AG09319 (cell line): ENCODE measurements around the gene ELMOD1.

Source experiments
- DNase-seq: peaks from one replicate; pipeline ENCODE4 v3.0.0-alpha.2; 2010; ENCODE audit warnings: low read depth; ENCODE audit errors: extremely low read depth
- TF ChIP-seq, protein P1 (sequence below): IDR thresholded peaks from 2 replicates; pipeline ENCODE4 v1.5.1; 2011; ENCODE audit warnings: low read depth, mild to moderate bottlenecking, inconsistent platforms, low read length, moderate library complexity

ELMOD1 gene

DNA sequence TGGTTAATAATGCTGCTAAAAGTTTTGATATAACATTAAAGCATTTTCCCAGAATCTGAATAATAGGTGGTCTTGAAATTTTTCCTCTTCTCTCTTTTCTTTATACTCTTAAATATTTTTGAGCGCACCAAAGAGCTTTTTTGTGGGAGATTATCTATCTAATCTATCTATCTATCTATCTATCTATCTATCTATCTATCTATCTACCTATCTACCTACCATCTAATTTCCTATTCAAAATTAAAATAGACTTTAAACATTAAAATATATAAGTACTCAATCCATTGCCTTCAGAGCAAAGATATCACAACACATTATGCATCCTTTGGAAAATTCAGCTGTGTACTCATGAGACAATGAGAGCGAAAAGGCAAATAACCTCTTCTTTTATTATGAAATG lies 55.8 kb downstream of the ELMOD1 start:
- TF ChIP-seq, protein P1, sequence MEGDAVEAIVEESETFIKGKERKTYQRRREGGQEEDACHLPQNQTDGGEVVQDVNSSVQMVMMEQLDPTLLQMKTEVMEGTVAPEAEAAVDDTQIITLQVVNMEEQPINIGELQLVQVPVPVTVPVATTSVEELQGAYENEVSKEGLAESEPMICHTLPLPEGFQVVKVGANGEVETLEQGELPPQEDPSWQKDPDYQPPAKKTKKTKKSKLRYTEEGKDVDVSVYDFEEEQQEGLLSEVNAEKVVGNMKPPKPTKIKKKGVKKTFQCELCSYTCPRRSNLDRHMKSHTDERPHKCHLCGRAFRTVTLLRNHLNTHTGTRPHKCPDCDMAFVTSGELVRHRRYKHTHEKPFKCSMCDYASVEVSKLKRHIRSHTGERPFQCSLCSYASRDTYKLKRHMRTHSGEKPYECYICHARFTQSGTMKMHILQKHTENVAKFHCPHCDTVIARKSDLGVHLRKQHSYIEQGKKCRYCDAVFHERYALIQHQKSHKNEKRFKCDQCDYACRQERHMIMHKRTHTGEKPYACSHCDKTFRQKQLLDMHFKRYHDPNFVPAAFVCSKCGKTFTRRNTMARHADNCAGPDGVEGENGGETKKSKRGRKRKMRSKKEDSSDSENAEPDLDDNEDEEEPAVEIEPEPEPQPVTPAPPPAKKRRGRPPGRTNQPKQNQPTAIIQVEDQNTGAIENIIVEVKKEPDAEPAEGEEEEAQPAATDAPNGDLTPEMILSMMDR: no peak

GRCh38 chr11:107648242-107648641 lies 57.3 kb downstream of the ELMOD1 start:
- TF ChIP-seq, protein P1: no peak
- no peak for DNase-seq

More for the DNA sequence above, 55.8 kb downstream of the ELMOD1 start:
- DNase-seq: no peak

- no peak for DNase-seq
- TF ChIP-seq, protein P1: no peak
These were observed 60.7 kb downstream of the ELMOD1 start for GRCh38 chr11:107651672-107652071.

GRCh38 chr11:107653076-107653475 lies 62.1 kb downstream of the ELMOD1 start:
- no peak for DNase-seq
- TF ChIP-seq, protein P1: no peak

- TF ChIP-seq, protein P1: no peak
- no peak for DNase-seq
These were observed 64.7 kb downstream of the ELMOD1 start for GRCh38 chr11:107655602-107656001.

GRCh38 chr11:107659310-107659709 lies 68.4 kb downstream of the ELMOD1 start:
- no peak for DNase-seq

DNA sequence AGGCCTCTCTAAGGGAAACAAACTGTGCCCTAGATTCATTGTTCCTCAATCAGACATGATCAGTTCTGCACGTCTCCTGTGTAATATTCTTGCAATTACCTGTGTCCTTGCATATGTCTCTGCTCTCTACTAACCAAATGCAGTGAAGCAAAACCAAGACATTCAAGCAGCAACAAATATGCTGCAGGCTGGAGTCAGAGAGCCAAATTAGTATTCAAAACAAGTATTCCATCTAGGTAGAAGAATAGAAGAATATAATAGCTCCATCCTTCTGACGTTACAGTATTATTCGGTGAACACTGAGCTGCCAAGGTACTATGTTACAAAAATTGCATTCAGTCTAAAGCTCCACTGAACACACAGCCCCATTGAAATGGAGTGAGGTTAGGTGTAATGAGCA lies 69.1 kb downstream of the ELMOD1 start:
- DNase-seq: no peak
- TF ChIP-seq, protein P1: no peak

More at GRCh38 chr11:107659310-107659709, 68.4 kb downstream of the ELMOD1 start:
- TF ChIP-seq, protein P1: no peak
